HPDE6-E6E7 (cell line): ENCODE measurements around the gene TNNI3K.
"Not testable (repeated sequence)": the region's sequence is repeated elsewhere in the genome, so short reads cannot be mapped to it uniquely, and the experiment has no call there.

Source experiments
- DNase-seq: peaks from one replicate; pipeline ENCODE4 v3.0.0; 2011; ENCODE audit warnings: missing footprints; ENCODE audit errors: extremely low spot score

Gene TNNI3K

GRCh38 chr1:74235153-74235552, at the start of gene TNNI3K:
TNNI3K (plus strand) TSS chr1:74235387; CDS start chr1:74235452, 65 bp downstream.
- no peak for DNase-seq

- peak; percentile 1 for DNase-seq
Measured at GRCh38 chr1:74193908-74194307, 41.3 kb upstream of the TNNI3K start.

- no peak for DNase-seq
Measured at GRCh38 chr1:74195339-74195738, 39.8 kb upstream of the TNNI3K start.

DNA sequence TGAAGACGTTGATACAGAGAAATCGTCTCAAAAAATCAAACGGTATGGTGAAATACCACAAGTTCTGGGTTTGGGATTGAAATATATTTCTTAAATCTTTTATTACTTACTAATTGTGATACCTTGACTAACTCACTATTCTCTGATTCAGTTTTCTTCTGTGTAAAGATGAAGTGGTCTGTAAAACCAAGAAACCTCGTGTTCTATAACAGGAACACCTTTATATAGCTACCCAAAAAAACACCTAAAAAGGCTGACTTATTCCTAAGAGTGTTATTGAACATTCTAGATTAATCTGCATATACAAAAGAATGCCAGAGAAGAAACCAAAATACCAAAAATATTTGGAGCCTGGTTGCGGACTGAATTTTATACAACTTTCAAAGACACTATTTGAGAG, 37.9 kb upstream of the TNNI3K start:
- DNase-seq, result no peak

GRCh38 chr1:74197657-74198552, 37.3 kb upstream of the TNNI3K start, which contains the start of the genes FPGT and LRRIQ3:
FPGT (plus strand) TSS chr1:74198242; CDS start chr1:74198279, 37 bp downstream.
LRRIQ3 (minus strand) TSS chr1:74198176; CDS start chr1:74183684, 14,492 bp downstream.
- DNase-seq, result peak; percentile 91

- no peak for DNase-seq
Measured at GRCh38 chr1:74199504-74199903, 35.7 kb upstream of the TNNI3K start.

DNA sequence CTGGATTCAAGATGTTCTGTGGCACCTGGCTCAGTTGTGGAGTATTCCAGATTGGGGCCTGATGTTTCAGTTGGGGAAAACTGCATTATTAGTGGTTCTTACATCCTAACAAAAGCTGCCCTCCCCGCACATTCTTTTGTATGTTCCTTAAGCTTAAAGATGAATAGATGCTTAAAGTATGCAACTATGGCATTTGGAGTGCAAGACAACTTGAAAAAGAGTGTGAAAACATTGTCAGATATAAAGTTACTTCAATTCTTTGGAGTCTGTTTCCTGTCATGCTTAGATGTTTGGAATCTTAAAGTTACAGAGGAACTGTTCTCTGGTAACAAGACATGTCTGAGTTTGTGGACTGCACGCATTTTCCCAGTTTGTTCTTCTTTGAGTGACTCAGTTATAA, 29.9 kb upstream of the TNNI3K start:
- no peak for DNase-seq

DNA sequence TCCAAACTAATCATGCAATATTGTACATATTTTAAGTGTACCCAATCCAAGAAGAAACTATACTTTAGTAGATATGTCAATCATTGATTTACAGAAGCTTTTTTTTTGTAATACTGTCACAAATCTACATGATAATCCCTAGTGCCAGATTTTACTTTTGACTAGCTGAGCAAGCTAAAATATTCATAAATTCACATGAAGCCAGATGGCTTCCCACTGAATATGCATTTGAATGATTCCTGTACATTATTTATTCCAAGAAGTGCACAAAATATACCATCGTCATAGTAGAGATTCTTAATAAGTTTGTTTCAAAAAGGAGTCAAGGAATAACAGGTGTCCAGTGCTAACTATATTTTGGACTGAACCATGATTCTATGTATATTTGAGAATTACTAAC, 20.0 kb upstream of the TNNI3K start:
- no peak for DNase-seq

GRCh38 chr1:74222701-74223100, 12.5 kb upstream of the TNNI3K start:
- peak; percentile 1 for DNase-seq

DNA sequence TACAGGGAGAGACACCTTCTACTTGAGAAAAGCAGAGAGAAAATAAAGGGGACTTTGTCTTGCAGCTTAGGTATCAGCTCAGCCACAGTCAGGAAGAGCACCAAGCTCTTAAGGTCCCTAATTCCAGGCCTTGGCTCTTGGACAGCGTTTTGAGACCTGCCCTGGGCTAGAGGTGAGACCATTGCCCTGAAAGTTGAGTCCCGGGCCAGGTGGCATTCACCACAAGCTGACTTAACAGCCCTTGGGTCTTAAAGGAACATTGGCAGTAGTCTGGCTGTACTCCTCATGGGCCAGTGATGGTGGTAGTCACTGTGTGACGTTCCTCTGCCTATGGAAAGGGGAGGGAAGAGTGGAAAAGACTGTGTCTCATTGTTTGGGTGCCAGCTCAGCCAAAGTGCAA, 11.7 kb upstream of the TNNI3K start:
- DNase-seq, result no peak

GRCh38 chr1:74236440-74236839, 1.3 kb downstream of the TNNI3K start:
- DNase-seq, result no peak

DNA sequence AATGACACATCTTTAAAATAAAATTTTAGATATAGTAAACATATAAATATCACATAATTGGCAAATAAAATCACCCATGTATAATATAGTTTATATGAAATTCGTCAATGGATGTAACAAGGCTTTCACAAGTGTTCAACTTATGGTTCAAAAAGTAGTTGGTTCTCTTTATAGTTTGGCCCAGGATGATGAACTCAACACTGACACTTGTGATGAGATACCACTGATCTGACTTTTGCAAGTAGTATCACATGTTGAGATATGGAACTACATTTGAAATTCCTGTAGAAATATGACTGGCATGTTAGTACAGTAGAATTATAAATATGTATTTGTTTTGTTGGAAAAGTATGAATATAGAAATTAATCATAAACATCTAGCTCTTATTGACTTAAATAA, 1.8 kb downstream of the TNNI3K start:
- no peak for DNase-seq

- no peak for DNase-seq
Measured at GRCh38 chr1:74237787-74238186, 2.6 kb downstream of the TNNI3K start.

- DNase-seq, result no peak
Measured at GRCh38 chr1:74245168-74245772, 10.1 kb downstream of the TNNI3K start.

DNA sequence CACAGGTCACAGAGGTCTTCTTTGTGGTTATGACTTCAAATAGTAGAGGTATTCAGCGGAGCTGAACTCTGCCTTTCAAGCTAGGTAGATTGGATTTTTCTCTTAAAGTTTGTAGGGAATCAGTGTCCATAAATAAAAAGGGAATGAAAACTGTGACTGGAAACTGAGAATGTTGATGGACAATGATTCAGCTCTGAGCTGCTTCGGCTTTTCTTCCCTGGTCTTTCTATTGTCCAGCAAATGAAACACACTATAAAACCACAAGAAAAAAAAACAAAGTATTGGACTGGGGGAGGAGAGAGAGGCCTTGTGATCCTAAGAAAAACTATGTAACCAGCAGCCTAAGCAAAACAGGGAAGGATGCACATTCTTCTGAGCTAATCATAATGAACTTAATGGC, 11.1 kb downstream of the TNNI3K start:
- no peak for DNase-seq

GRCh38 chr1:74247881-74248528, 12.8 kb downstream of the TNNI3K start:
- DNase-seq, result no peak

DNA sequence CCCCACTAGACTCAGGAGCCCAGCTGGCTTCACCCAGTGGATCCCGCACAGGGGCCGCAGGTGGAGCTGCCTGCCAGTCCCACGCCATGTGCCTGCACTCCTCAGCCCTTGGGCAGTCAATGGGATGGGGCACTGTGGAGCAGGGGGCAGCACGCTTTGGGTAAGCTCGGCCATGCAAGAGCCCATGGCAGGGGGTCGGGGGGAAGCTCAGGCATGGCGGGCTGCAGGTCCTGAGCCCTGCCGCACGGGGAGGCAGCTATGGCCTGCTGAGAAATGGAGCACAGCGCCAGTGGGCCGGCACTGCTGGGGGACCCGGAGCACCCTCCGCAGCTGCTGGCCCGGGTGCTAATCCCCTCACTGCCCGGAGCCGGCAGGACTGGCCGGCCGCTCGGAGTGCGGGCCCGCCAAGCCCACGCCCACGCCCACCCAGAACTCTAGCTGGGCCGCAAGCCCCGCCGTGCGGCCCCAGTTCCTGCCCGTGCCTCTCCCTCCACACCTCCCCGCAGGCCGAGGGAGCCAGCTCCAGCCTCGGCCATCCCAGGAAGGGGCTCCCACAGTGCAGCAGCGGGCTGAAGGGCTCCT, 18.1 kb downstream of the TNNI3K start:
- not testable (repeated sequence) for DNase-seq

GRCh38 chr1:74266001-74266400, 30.8 kb downstream of the TNNI3K start:
- DNase-seq, result no peak

DNA sequence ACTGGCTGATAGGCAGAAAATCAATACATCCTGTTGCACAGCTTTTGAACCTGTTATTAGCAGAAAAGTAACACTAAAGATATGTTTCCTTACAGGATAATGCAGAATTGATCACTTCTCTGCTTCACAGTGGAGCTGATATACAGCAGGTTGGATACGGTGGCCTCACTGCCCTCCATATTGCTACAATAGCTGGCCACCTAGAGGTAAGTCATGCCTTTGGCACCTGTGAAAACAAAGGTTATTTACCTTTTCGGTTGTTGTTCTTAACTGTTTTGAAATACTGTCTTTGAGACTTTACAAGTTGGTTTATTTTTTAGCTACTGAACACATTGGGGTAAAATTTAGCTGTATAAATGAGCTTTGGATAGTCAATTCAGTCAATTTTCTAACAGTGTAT, 36.3 kb downstream of the TNNI3K start:
- DNase-seq, result no peak

DNA sequence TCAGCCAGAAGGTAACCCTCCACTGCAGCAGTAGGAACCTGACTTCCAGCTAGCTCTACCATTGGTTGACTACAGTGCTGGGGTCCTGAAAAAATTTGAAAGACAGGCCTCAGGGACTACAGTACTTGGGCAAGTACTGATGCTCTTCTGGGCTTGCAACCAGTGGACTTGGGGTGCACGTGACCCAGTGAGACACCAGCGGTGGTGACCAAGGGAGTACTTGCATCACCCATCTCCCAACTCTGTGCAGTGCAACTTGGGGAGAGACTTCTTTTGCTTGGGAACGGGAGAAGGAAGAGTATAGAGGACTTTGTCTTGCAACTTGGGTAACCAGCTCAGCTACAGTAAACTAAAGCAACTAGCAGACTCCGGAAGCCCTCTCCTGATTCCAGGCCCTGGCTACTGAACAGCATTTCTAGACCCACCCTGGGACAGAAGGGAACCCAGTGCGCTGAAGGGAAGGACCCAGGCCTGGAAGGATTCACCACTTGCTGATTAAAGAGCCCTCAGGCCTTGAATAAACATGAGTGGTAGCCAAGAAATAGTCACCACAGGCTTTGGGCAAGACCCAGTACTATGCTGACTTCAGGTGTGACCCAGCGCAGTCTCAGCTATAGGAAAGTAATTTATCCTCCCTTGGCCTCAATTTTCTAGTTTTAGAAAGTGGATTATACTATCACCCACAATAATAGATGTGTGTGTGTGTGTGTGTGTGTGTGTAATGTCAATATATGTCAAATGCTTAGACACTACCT, 45.6 kb downstream of the TNNI3K start:
- no peak for DNase-seq

DNA sequence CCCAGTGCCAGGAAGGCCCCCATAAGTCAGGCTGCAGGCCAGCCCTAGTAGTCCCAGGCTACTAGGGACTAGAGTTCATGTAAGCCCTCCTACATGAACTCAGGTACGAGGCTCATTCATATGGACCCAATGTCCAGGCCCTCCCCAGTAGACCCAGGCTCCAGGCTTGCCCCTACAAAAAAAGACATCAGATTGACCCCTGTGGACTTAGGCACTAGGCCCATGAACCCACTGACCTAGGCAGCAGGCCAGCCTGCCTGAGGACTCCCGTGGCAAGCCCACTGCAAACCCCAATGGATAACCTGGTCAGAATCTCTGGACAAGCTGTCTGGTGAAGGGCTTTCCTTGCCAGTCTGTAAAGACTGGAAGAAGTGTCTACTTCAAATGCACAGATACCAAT, 51.2 kb downstream of the TNNI3K start:
- DNase-seq, result no peak
